ENCODE measurements around the gene PARD6G.
"Not testable (repeated sequence)": the region's sequence is repeated elsewhere in the genome, so short reads cannot be mapped to it uniquely, and the experiment has no call there.

The PARD6G gene

GRCh38 chr18:80166240-80166639 is 81.1 kb downstream of the PARD6G start:
- Histone ChIP-seq H3K36me3 (ENCODE audit: insufficient read depth, low read length) (no peaks in the 10 kb centered on the region), H3K4me1 (ENCODE audit: insufficient read depth, low read length, severe bottlenecking) (no peaks in the 10 kb centered on the region), H2AFZ (ENCODE audit: low read length) (no peak overlapping the region), H3K9ac (ENCODE audit: low read length) (no peak overlapping the region), H3K27me3 (ENCODE audit: insufficient read depth, low read length) (no peaks in the 10 kb centered on the region; the same call in 1 of the 2 replicates), H3K79me2 (ENCODE audit: insufficient read depth, low read length) (no peaks in the 10 kb centered on the region), H3K9me3 (ENCODE audit: low read length) (no peaks in the 10 kb centered on the region), H3K4me3 (ENCODE audit: low read depth, low read length, poor library complexity, severe bottlenecking) (no peak overlapping the region), H3K27ac (ENCODE audit: low read depth, low read length, poor library complexity, severe bottlenecking) (no peak overlapping the region), H4K20me1 (ENCODE audit: insufficient read depth, low read length) (no peaks in the 10 kb centered on the region), H3K4me2 (ENCODE audit: low read length) (no peak overlapping the region), H3K9me2 (ENCODE audit: low read depth, low read length) (no peaks in the 10 kb centered on the region), H3F3A (ENCODE audit: insufficient read depth, low read length) (no peaks in the 10 kb centered on the region)
- TF ChIP-seq EZH2 (IDR thresholded peaks at IDR 0.05; ENCODE audit: borderline replicate concordance, low read length), result no peak
- TF ChIP-seq, protein P1, sequence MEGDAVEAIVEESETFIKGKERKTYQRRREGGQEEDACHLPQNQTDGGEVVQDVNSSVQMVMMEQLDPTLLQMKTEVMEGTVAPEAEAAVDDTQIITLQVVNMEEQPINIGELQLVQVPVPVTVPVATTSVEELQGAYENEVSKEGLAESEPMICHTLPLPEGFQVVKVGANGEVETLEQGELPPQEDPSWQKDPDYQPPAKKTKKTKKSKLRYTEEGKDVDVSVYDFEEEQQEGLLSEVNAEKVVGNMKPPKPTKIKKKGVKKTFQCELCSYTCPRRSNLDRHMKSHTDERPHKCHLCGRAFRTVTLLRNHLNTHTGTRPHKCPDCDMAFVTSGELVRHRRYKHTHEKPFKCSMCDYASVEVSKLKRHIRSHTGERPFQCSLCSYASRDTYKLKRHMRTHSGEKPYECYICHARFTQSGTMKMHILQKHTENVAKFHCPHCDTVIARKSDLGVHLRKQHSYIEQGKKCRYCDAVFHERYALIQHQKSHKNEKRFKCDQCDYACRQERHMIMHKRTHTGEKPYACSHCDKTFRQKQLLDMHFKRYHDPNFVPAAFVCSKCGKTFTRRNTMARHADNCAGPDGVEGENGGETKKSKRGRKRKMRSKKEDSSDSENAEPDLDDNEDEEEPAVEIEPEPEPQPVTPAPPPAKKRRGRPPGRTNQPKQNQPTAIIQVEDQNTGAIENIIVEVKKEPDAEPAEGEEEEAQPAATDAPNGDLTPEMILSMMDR (IDR thresholded peaks at IDR 0.05; ENCODE audit: low read length), result no peak

DNA sequence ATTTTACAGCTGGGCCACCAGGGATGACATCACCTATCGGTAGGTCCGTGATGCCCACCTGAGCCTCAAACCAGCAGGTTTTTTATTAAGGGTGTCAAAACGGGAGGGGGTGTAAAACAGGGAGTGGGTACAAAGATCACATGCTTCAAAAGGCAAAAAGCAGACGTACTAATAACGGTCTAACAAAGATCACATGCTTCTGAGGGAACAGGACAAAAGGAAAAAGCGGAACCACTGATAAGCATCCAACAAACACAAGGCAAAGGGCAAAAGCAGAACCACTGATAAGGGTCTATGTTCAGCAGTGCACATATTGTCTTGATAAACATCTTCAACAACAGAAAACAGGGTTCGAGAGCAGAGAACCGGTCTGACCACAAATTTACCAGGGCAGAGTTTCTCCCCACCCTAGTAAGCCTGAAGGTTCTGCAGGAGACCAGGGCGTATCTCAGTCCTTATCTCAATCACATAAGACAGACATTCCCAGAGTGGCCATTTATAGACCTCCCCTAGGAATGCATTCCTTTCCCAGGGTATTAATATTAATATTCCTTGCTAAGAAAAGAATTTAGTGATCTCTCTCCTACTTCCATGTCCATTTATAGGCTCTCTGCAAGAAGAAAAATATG is 82.5 kb downstream of the PARD6G start:
- not testable (repeated sequence) for H3K27ac ChIP-seq (ENCODE audit: low read depth, low read length, poor library complexity, severe bottlenecking); H3K4me2 ChIP-seq (ENCODE audit: low read length); H3K27me3 ChIP-seq (ENCODE audit: insufficient read depth, low read length); H3K4me1 ChIP-seq (ENCODE audit: insufficient read depth, low read length, severe bottlenecking); H3K36me3 ChIP-seq (ENCODE audit: insufficient read depth, low read length); H3K4me3 ChIP-seq (ENCODE audit: low read depth, low read length, poor library complexity, severe bottlenecking); H4K20me1 ChIP-seq (ENCODE audit: insufficient read depth, low read length); H3K9me3 ChIP-seq (ENCODE audit: low read length); H3K79me2 ChIP-seq (ENCODE audit: insufficient read depth, low read length); H3K9me2 ChIP-seq (ENCODE audit: low read depth, low read length); H2AFZ ChIP-seq (ENCODE audit: low read length); H3F3A ChIP-seq (ENCODE audit: insufficient read depth, low read length); H3K9ac ChIP-seq (ENCODE audit: low read length)

DNA sequence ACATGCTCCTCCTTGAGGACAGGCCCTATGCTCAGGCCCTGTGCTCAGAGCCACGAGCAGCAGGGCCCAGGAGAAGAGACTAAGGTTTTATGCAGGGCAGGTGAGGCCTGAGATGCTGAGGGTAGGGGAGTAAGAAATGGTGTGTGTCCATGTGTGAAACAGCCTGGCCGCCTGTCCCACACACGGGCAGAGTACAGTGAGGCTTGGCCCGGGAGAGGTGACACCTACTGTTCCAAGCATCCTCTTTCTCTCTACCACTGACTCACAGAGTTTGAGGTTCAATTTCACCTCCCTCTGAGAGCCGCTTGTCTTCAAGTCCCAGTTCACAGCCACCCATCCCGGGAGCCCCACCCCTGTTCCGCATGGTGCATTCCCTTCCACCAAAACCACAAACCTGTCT is 84.1 kb downstream of the PARD6G start:
- Histone ChIP-seq H4K20me1 (ENCODE audit: insufficient read depth, low read length) (no peaks in the 10 kb centered on the region), H3F3A (ENCODE audit: insufficient read depth, low read length) (no peaks in the 10 kb centered on the region), H3K79me2 (ENCODE audit: insufficient read depth, low read length) (no peaks in the 10 kb centered on the region), H2AFZ (ENCODE audit: low read length) (no peak overlapping the region), H3K27ac (ENCODE audit: low read depth, low read length, poor library complexity, severe bottlenecking) (no peak overlapping the region), H3K27me3 (ENCODE audit: insufficient read depth, low read length) (no peaks in the 10 kb centered on the region; the same call in 1 of the 2 replicates), H3K36me3 (ENCODE audit: insufficient read depth, low read length) (no peaks in the 10 kb centered on the region), H3K4me3 (ENCODE audit: low read depth, low read length, poor library complexity, severe bottlenecking) (no peak overlapping the region), H3K9me3 (ENCODE audit: low read length) (no peaks in the 10 kb centered on the region), H3K9me2 (ENCODE audit: low read depth, low read length) (no peaks in the 10 kb centered on the region), H3K4me1 (ENCODE audit: insufficient read depth, low read length, severe bottlenecking) (no peaks in the 10 kb centered on the region), H3K4me2 (ENCODE audit: low read length) (no peak overlapping the region), H3K9ac (ENCODE audit: low read length) (no peak overlapping the region)
- no peak for TF ChIP-seq EZH2 (IDR thresholded peaks at IDR 0.05; ENCODE audit: borderline replicate concordance, low read length)
- TF ChIP-seq, protein P1 (IDR thresholded peaks at IDR 0.05; ENCODE audit: low read length), result no peak

- H3K27me3 ChIP-seq (ENCODE audit: insufficient read depth, low read length), result no peaks in the 10 kb centered on the region; the same call in 1 of the 2 replicates
- H3K27ac ChIP-seq (ENCODE audit: low read depth, low read length, poor library complexity, severe bottlenecking), result no peak overlapping the region
- no peak overlapping the region for H3K4me3 ChIP-seq (ENCODE audit: low read depth, low read length, poor library complexity, severe bottlenecking)
- no peaks in the 10 kb centered on the region for H3K9me3 ChIP-seq (ENCODE audit: low read length)
- no peak overlapping the region for H2AFZ ChIP-seq (ENCODE audit: low read length)
- H4K20me1 ChIP-seq (ENCODE audit: insufficient read depth, low read length), result no peaks in the 10 kb centered on the region
- TF ChIP-seq, protein P1 (IDR thresholded peaks at IDR 0.05; ENCODE audit: low read length), result no peak
- no peak for TF ChIP-seq EZH2 (IDR thresholded peaks at IDR 0.05; ENCODE audit: borderline replicate concordance, low read length)
- H3K79me2 ChIP-seq (ENCODE audit: insufficient read depth, low read length), result no peaks in the 10 kb centered on the region
- H3K4me1 ChIP-seq (ENCODE audit: insufficient read depth, low read length, severe bottlenecking), result no peaks in the 10 kb centered on the region
- no peaks in the 10 kb centered on the region for H3K9me2 ChIP-seq (ENCODE audit: low read depth, low read length)
- H3K36me3 ChIP-seq (ENCODE audit: insufficient read depth, low read length), result no peaks in the 10 kb centered on the region
- no peak overlapping the region for H3K4me2 ChIP-seq (ENCODE audit: low read length)
- no peaks in the 10 kb centered on the region for H3F3A ChIP-seq (ENCODE audit: insufficient read depth, low read length)
- H3K9ac ChIP-seq (ENCODE audit: low read length), result no peak overlapping the region
Measured at GRCh38 chr18:80161781-80162417, 85.4 kb downstream of the PARD6G start.

All from OCI-LY1 (cell line).